ENCODE results near the gene EPS15.

The EPS15 gene

GRCh38 chr1:51435878-51436277 lies 83.2 kb downstream of the EPS15 start:
- Histone ChIP-seq H3K9me3 (ENCODE audit: severe bottlenecking) (no peaks in the 10 kb centered on the region), H3K4me3 (ENCODE audit: low read depth, low read length) (no peak overlapping the region), H3K27me3 (ENCODE audit: insufficient read depth, low read depth, severe bottlenecking) (no peaks in the 10 kb centered on the region), H3K36me3 (peaks cover 21% of the 10 kb centered on the region), H3K27ac (no peak overlapping the region)
- DNase-seq, result no peak
- no peak for TF ChIP-seq CTCF (IDR thresholded peaks at IDR 0.05; ENCODE audit: low read depth, low read length)

GRCh38 chr1:51433972-51434510 lies 85.0 kb downstream of the EPS15 start:
- Histone ChIP-seq H3K27ac (no peak overlapping the region), H3K9me3 (ENCODE audit: severe bottlenecking) (no peaks in the 10 kb centered on the region), H3K27me3 (ENCODE audit: insufficient read depth, low read depth, severe bottlenecking) (no peaks in the 10 kb centered on the region), H3K4me3 (ENCODE audit: low read depth, low read length) (no peak overlapping the region), H3K36me3 (peaks cover 15% of the 10 kb centered on the region)
- TF ChIP-seq CTCF (IDR thresholded peaks at IDR 0.05; ENCODE audit: low read depth, low read length), result no peak
- no peak for DNase-seq

- peaks cover 15% of the 10 kb centered on the region for H3K36me3 ChIP-seq
- DNase-seq, result no peak
These were observed 85.6 kb downstream of the EPS15 start for GRCh38 chr1:51433269-51433971.

GRCh38 chr1:51432146-51432545 lies 86.9 kb downstream of the EPS15 start:
- Histone ChIP-seq H3K9me3 (ENCODE audit: severe bottlenecking) (no peaks in the 10 kb centered on the region), H3K36me3 (peaks cover 15% of the 10 kb centered on the region), H3K27me3 (ENCODE audit: insufficient read depth, low read depth, severe bottlenecking) (no peaks in the 10 kb centered on the region), H3K4me3 (ENCODE audit: low read depth, low read length) (no peak overlapping the region), H3K27ac (no peak overlapping the region)
- TF ChIP-seq CTCF (IDR thresholded peaks at IDR 0.05; ENCODE audit: low read depth, low read length), result no peak
- no peak for DNase-seq

More at GRCh38 chr1:51433269-51433971, 85.6 kb downstream of the EPS15 start:
- Histone ChIP-seq H3K27me3 (ENCODE audit: insufficient read depth, low read depth, severe bottlenecking) (no peaks in the 10 kb centered on the region), H3K4me3 (ENCODE audit: low read depth, low read length) (no peak overlapping the region), H3K9me3 (ENCODE audit: severe bottlenecking) (no peaks in the 10 kb centered on the region), H3K27ac (no peak overlapping the region)
- TF ChIP-seq CTCF (IDR thresholded peaks at IDR 0.05; ENCODE audit: low read depth, low read length), result no peak

GRCh38 chr1:51427438-51427837 lies 91.6 kb downstream of the EPS15 start:
- no peak overlapping the region for H3K27ac ChIP-seq
- DNase-seq, result no peak
- H3K27me3 ChIP-seq (ENCODE audit: insufficient read depth, low read depth, severe bottlenecking), result no peaks in the 10 kb centered on the region
- H3K9me3 ChIP-seq (ENCODE audit: severe bottlenecking), result no peaks in the 10 kb centered on the region
- TF ChIP-seq CTCF (IDR thresholded peaks at IDR 0.05; ENCODE audit: low read depth, low read length), result no peak
- H3K36me3 ChIP-seq, result no peaks in the 10 kb centered on the region
- no peak overlapping the region for H3K4me3 ChIP-seq (ENCODE audit: low read depth, low read length)

GRCh38 chr1:51425955-51426354 lies 93.1 kb downstream of the EPS15 start:
- TF ChIP-seq CTCF (IDR thresholded peaks at IDR 0.05; ENCODE audit: low read depth, low read length), result no peak
- Histone ChIP-seq H3K4me3 (ENCODE audit: low read depth, low read length) (no peak overlapping the region), H3K27me3 (ENCODE audit: insufficient read depth, low read depth, severe bottlenecking) (no peaks in the 10 kb centered on the region), H3K36me3 (no peaks in the 10 kb centered on the region), H3K27ac (no peak overlapping the region), H3K9me3 (ENCODE audit: severe bottlenecking) (no peaks in the 10 kb centered on the region)
- no peak for DNase-seq

All from WERI-Rb-1 (cell line).